MM.1S (cell line): ENCODE data around the gene PIGM.

Source experiments
- DNase-seq: peaks from one replicate; pipeline ENCODE4 v3.0.0-alpha.2; 2015
- H2AFZ ChIP-seq: fragments of 300-600 bp; sonication (generic); 2 replicates; pipeline ENCODE4 v1.6.0; 2016; ENCODE audit warnings: antibody characterized with exemption, low read length
- H3F3A ChIP-seq: fragments of 300-600 bp; sonication (generic); 2 replicates; pipeline ENCODE4 v1.6.1; 2016; ENCODE audit warnings: mild to moderate bottlenecking, antibody characterized with exemption, low read length, moderate library complexity, mixed read lengths; ENCODE audit not compliant: insufficient read depth
- H3K27ac ChIP-seq: fragments of 300-600 bp; sonication (generic); 2 replicates; pipeline ENCODE4 v1.5.1; 2016; ENCODE audit warnings: mild to moderate bottlenecking, low read length
- H3K27me3 ChIP-seq: fragments of 300-600 bp; sonication (generic); replicated peaks from 2 replicates; pipeline ENCODE4 v1.6.0; 2016; ENCODE audit warnings: low read length; ENCODE audit not compliant: insufficient read depth
- H3K36me3 ChIP-seq: fragments of 300-600 bp; sonication (generic); replicated peaks from 2 replicates; pipeline ENCODE4 v1.6.1; 2016; ENCODE audit warnings: mild to moderate bottlenecking, low read length, mixed read lengths; ENCODE audit not compliant: insufficient read depth
- H3K4me1 ChIP-seq: fragments of 300-600 bp; sonication (generic); 2 replicates; pipeline ENCODE4 v1.6.1; 2016; ENCODE audit warnings: low read length, mixed read lengths
- H3K4me2 ChIP-seq: fragments of 300-600 bp; sonication (generic); 2 replicates; pipeline ENCODE4 v1.6.0; 2016; ENCODE audit warnings: low read depth, low read length
- H3K4me3 ChIP-seq: fragments of 300-600 bp; sonication (generic); 2 replicates; pipeline ENCODE4 v1.5.1; 2016; ENCODE audit warnings: low read length, mixed read lengths
- H3K79me2 ChIP-seq: fragments of 300-600 bp; sonication (generic); 2 replicates; pipeline ENCODE4 v1.6.1; 2016; ENCODE audit warnings: mixed run types, low read length, mixed read lengths
- H3K9ac ChIP-seq: fragments of 300-600 bp; sonication (generic); 2 replicates; pipeline ENCODE4 v1.6.1; 2016; ENCODE audit warnings: low read length, mixed read lengths
- H3K9me2 ChIP-seq: fragments of 300-600 bp; sonication (generic); replicated peaks from 2 replicates; pipeline ENCODE4 v1.6.1; 2016; ENCODE audit warnings: mild to moderate bottlenecking, low read length, mixed read lengths; ENCODE audit not compliant: insufficient read depth
- H3K9me3 ChIP-seq: fragments of 300-600 bp; sonication (generic); replicated peaks from 2 replicates; pipeline ENCODE4 v1.6.1; 2016; ENCODE audit warnings: mild to moderate bottlenecking, low read length, mixed read lengths; ENCODE audit not compliant: insufficient read depth
- H4K20me1 ChIP-seq: fragments of 300-600 bp; sonication (generic); 2 replicates; pipeline ENCODE4 v1.6.1; 2016; ENCODE audit warnings: mild to moderate bottlenecking, low read length, moderate library complexity, mixed read lengths; ENCODE audit not compliant: insufficient read depth
- EZH2 ChIP-seq: fragments of 300-600 bp; sonication (generic); optimal IDR thresholded peaks from 2 replicates; pipeline ENCODE3; 2017; ENCODE audit warnings: low read depth, mild to moderate bottlenecking, antibody characterized with exemption, low read length, mixed read lengths
- EZH2phosphoT487 ChIP-seq: fragments of 300-600 bp; sonication (generic); IDR thresholded peaks from 2 replicates; pipeline ENCODE4 v1.6.1; 2018; ENCODE audit warnings: antibody characterized with exemption, low read length
- TF ChIP-seq, protein P1 (sequence below): fragments of 300-600 bp; sonication (generic); IDR thresholded peaks from 2 replicates; pipeline ENCODE4 v1.5.1; 2016; ENCODE audit warnings: antibody characterized with exemption, low read length, mixed read lengths

PIGM gene

DNA sequence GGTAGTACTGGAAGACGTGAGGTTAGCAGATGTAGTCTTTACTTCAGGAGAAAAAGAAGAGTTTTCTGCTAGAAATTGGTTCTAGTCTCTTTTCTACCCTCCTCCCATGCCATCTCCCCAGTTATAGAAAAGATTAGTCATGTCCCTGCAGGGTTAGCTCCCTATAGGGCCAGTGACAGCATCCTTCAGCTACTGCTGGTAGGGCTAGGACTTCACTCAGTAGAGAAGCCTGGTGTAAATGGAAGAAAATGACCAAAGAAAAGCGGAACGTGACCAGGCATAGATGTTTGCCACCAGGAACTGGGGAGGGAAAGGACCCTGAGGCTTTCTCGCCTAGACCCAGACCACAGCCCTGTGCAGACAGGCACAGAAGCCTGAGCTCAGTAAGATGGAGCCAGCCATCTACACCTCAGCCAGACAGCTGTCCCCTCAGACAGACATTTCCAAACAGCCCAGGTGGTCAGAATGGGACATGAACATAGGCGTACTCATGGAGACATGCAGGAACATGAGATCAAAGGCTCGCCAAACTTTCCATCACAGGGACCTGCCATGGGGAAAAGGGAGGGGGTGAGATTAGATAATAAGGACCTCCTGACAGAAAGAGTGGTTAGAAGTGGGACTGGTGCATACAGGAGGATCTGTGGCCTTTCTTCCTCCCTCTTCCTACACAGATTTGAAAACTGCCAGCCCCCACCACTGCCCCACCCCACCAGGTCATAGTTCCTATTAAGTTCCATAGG is 54.3 kb downstream of the PIGM start:
- no peaks in the 10 kb centered on the region for H3K9me2 ChIP-seq
- H3K9ac ChIP-seq = no peak overlapping the region
- no peak for DNase-seq
- H3K4me2 ChIP-seq = no peak overlapping the region
- H4K20me1 ChIP-seq = no peaks in the 10 kb centered on the region
- TF ChIP-seq EZH2phosphoT487 (no peak), EZH2 (no peak)
- TF ChIP-seq, protein P1, sequence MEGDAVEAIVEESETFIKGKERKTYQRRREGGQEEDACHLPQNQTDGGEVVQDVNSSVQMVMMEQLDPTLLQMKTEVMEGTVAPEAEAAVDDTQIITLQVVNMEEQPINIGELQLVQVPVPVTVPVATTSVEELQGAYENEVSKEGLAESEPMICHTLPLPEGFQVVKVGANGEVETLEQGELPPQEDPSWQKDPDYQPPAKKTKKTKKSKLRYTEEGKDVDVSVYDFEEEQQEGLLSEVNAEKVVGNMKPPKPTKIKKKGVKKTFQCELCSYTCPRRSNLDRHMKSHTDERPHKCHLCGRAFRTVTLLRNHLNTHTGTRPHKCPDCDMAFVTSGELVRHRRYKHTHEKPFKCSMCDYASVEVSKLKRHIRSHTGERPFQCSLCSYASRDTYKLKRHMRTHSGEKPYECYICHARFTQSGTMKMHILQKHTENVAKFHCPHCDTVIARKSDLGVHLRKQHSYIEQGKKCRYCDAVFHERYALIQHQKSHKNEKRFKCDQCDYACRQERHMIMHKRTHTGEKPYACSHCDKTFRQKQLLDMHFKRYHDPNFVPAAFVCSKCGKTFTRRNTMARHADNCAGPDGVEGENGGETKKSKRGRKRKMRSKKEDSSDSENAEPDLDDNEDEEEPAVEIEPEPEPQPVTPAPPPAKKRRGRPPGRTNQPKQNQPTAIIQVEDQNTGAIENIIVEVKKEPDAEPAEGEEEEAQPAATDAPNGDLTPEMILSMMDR = no peak
- no peaks in the 10 kb centered on the region for H3K36me3 ChIP-seq
- H3K9me3 ChIP-seq = no peaks in the 10 kb centered on the region
- H3K4me3 ChIP-seq = no peak overlapping the region
- no peaks in the 10 kb centered on the region for H3K79me2 ChIP-seq
- no peaks in the 10 kb centered on the region for H3F3A ChIP-seq
- H2AFZ ChIP-seq = no peak overlapping the region
- no peaks in the 10 kb centered on the region; the same call in 1 of the 2 replicates for H3K27me3 ChIP-seq
- no peaks in the 10 kb centered on the region for H3K4me1 ChIP-seq
- no peak overlapping the region for H3K27ac ChIP-seq
